ENCODE measurements around the gene WEE1.

- TF ChIP-seq CTCF (IDR thresholded peaks at IDR 0.05; ENCODE audit: insufficient read depth, low read length, poor library complexity, severe bottlenecking) (no peak), EZH2phosphoT487 (conservative IDR thresholded peaks at IDR 0.05; ENCODE audit: low read length) (no peak)
These were observed 36.4 kb downstream of the WEE1 start for GRCh38 chr11:9609841-9610240.

Measured in SU-DHL-6 (cell line).